HepG2 (cell line): ENCODE measurements around the gene SIGLEC7. TPM values are rescaled to one million over a fixed set of nuclear protein-coding genes. Genes with fewer than 3 reads are reported as not detected.
A peak's percentile ranks its signal among the peaks of the same experiment; 100 is the strongest.

Source experiments
- CEBPB ChIP-seq: IDR thresholded peaks from 2 replicates; pipeline ENCODE4 v1.6.1; 2011; ENCODE audit warnings: low read depth, low read length, improper control_type of control experiment, borderline replicate concordance
- FOSL1 ChIP-seq: sonication (generic); formaldehyde crosslinking; IDR thresholded peaks from 2 replicates; pipeline ENCODE4 v1.9.0; 2021; ENCODE audit warnings: missing genetic modification reagents, borderline replicate concordance
- PTBP1 ChIP-seq: fragments of 200-400 bp; formaldehyde crosslinking; IDR thresholded peaks from 2 replicates; pipeline ENCODE4 v1.6.1; 2018; ENCODE audit warnings: low read length, low read depth; ENCODE audit not compliant: poor library complexity, severe bottlenecking
- STAG1 ChIP-seq: sonication (generic); formaldehyde crosslinking; IDR thresholded peaks from 2 replicates; pipeline ENCODE4 v1.4.0; 2020; ENCODE audit warnings: missing genetic modification reagents
- XRCC5 ChIP-seq: fragments of 200-400 bp; formaldehyde crosslinking; optimal IDR thresholded peaks from 2 replicates; pipeline ENCODE3; 2017; ENCODE audit warnings: mild to moderate bottlenecking, low read length
- ZBTB3 ChIP-seq: sonication (generic); formaldehyde crosslinking; IDR thresholded peaks from 2 replicates; pipeline ENCODE4 v1.4.0; 2020; ENCODE audit warnings: low read depth, mild to moderate bottlenecking, moderate library complexity, missing genetic modification reagents, borderline replicate concordance
- ZNF451 ChIP-seq: sonication (generic); formaldehyde crosslinking; IDR thresholded peaks from 2 replicates; pipeline ENCODE4 v1.5.0; 2020; ENCODE audit warnings: mild to moderate bottlenecking, missing genetic modification reagents
- ZNF644 ChIP-seq: IDR thresholded peaks from 2 replicates; pipeline ENCODE4 v1.6.1; 2016; ENCODE audit warnings: low read depth
- polyA plus RNA-seq, 8 experiments: library from polyadenylated mRNA; depleted of rRNA in 3 of 8; stranded (reverse) in 7 of 8; unstranded in 1 of 8; fragments of >200 nt; fragmentation: Illumina TruSeq in 4 of 8; extraction: Trizol in 4 of 8; gene quantifications; 2 replicates each; pipeline versions ENCODE4 v1.2.1 to v1.2.3, GENCODE V29; 2011 to 2016; ENCODE audit warnings: low read depth in 4 of 8, missing spikeins in 1 of 8, mixed read lengths in 1 of 8; ENCODE audit not compliant: insufficient read depth in 1 of 8
- total RNA-seq, 5 experiments: library from RNA; depleted of rRNA; stranded (reverse); fragments of >200 nt; fragmentation: Illumina TruSeq; extraction: Trizol; gene quantifications; 2 replicates each; pipeline ENCODE4 v1.2.3, GENCODE V29; 2016; ENCODE audit warnings: low read depth in 1 of 5
- TF ChIP-seq, protein P1 (sequence below): sonication (generic); formaldehyde crosslinking; IDR thresholded peaks from 2 replicates; pipeline ENCODE4 v1.4.0; 2020; ENCODE audit warnings: missing genetic modification reagents
- TF ChIP-seq, protein P2 (sequence below): sonication (generic); formaldehyde crosslinking; IDR thresholded peaks from 2 replicates; pipeline ENCODE4 v1.5.0; 2020; ENCODE audit warnings: mild to moderate bottlenecking, missing genetic modification reagents
- TF ChIP-seq, protein P3 (sequence below): sonication (generic); formaldehyde crosslinking; IDR thresholded peaks from 2 replicates; pipeline ENCODE4 v1.5.0; 2020; ENCODE audit warnings: mild to moderate bottlenecking, missing genetic modification reagents, moderate library complexity
- TF ChIP-seq, protein P4 (sequence below): sonication (generic); formaldehyde crosslinking; IDR thresholded peaks from 2 replicates; pipeline ENCODE4 v1.9.0; 2021; ENCODE audit warnings: missing genetic modification reagents, borderline replicate concordance
- TF ChIP-seq, protein P5 (sequence below): sonication (generic); formaldehyde crosslinking; IDR thresholded peaks from 2 replicates; pipeline ENCODE4 v1.4.0; 2020; ENCODE audit warnings: mild to moderate bottlenecking, missing genetic modification reagents, borderline replicate concordance

The SIGLEC7 gene
- total and polyA plus RNA-seq, 2 of the 13 experiments (the other 11 are each of a cell fraction or from before 2014, with no cell fraction given): not detected

DNA sequence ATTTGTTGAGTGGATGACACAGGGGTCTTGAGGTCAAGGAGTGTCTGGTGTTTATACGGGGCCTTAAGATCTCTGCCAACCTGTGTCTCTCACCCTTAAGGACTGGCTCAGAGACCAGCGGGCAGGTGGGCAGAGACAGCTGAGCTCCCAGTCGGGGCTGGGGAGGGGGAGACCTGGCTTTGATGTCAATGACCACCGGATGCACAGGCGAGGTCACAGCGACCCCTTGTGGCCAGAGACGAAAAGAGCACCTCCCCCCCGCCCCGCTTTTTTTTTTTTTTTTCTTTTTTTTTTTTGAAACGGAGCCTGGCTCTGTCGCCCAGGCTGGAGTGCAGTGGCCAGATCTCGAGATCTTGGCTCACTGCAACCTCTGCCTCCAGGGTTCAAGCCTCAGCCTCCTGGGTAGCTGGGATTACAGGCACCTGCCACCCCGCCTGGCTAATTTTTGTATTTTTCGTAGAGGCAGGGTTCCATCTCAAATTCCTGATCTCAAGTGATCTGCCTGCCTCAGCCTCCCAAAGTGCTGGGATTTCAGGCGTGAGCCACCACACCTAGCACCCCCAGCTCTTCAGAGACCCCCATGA is 47.3 kb upstream of the SIGLEC7 start (continued):
- no peak for TF ChIP-seq FOSL1 (CRISPR knock-in tag)
- peak; percentile 75 for TF ChIP-seq PTBP1
- TF ChIP-seq, protein P1, sequence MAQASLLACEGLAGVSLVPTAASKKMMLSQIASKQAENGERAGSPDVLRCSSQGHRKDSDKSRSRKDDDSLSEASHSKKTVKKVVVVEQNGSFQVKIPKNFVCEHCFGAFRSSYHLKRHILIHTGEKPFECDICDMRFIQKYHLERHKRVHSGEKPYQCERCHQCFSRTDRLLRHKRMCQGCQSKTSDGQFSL (CRISPR knock-in tag): peak; percentile 73; the same call in 1 of the 2 replicates
- TF ChIP-seq, protein P2, sequence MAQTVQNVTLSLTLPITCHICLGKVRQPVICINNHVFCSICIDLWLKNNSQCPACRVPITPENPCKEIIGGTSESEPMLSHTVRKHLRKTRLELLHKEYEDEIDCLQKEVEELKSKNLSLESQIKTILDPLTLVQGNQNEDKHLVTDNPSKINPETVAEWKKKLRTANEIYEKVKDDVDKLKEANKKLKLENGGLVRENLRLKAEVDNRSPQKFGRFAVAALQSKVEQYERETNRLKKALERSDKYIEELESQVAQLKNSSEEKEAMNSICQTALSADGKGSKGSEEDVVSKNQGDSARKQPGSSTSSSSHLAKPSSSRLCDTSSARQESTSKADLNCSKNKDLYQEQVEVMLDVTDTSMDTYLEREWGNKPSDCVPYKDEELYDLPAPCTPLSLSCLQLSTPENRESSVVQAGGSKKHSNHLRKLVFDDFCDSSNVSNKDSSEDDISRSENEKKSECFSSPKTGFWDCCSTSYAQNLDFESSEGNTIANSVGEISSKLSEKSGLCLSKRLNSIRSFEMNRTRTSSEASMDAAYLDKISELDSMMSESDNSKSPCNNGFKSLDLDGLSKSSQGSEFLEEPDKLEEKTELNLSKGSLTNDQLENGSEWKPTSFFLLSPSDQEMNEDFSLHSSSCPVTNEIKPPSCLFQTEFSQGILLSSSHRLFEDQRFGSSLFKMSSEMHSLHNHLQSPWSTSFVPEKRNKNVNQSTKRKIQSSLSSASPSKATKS (CRISPR knock-in tag): no peak
- TF ChIP-seq ZBTB3 (CRISPR knock-in tag): no peak
- TF ChIP-seq ZNF644: no peak
- peak; percentile 53 for TF ChIP-seq STAG1 (CRISPR knock-in tag)
- TF ChIP-seq, protein P3, sequence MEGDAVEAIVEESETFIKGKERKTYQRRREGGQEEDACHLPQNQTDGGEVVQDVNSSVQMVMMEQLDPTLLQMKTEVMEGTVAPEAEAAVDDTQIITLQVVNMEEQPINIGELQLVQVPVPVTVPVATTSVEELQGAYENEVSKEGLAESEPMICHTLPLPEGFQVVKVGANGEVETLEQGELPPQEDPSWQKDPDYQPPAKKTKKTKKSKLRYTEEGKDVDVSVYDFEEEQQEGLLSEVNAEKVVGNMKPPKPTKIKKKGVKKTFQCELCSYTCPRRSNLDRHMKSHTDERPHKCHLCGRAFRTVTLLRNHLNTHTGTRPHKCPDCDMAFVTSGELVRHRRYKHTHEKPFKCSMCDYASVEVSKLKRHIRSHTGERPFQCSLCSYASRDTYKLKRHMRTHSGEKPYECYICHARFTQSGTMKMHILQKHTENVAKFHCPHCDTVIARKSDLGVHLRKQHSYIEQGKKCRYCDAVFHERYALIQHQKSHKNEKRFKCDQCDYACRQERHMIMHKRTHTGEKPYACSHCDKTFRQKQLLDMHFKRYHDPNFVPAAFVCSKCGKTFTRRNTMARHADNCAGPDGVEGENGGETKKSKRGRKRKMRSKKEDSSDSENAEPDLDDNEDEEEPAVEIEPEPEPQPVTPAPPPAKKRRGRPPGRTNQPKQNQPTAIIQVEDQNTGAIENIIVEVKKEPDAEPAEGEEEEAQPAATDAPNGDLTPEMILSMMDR (CRISPR knock-in tag): peak; percentile 71
- TF ChIP-seq CEBPB: no peak
- TF ChIP-seq, protein P4, sequence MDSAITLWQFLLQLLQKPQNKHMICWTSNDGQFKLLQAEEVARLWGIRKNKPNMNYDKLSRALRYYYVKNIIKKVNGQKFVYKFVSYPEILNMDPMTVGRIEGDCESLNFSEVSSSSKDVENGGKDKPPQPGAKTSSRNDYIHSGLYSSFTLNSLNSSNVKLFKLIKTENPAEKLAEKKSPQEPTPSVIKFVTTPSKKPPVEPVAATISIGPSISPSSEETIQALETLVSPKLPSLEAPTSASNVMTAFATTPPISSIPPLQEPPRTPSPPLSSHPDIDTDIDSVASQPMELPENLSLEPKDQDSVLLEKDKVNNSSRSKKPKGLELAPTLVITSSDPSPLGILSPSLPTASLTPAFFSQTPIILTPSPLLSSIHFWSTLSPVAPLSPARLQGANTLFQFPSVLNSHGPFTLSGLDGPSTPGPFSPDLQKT (CRISPR knock-in tag): no peak
- no peak for TF ChIP-seq ZNF451 (CRISPR knock-in tag)
- peak; percentile 22 for TF ChIP-seq XRCC5
- TF ChIP-seq, protein P5, sequence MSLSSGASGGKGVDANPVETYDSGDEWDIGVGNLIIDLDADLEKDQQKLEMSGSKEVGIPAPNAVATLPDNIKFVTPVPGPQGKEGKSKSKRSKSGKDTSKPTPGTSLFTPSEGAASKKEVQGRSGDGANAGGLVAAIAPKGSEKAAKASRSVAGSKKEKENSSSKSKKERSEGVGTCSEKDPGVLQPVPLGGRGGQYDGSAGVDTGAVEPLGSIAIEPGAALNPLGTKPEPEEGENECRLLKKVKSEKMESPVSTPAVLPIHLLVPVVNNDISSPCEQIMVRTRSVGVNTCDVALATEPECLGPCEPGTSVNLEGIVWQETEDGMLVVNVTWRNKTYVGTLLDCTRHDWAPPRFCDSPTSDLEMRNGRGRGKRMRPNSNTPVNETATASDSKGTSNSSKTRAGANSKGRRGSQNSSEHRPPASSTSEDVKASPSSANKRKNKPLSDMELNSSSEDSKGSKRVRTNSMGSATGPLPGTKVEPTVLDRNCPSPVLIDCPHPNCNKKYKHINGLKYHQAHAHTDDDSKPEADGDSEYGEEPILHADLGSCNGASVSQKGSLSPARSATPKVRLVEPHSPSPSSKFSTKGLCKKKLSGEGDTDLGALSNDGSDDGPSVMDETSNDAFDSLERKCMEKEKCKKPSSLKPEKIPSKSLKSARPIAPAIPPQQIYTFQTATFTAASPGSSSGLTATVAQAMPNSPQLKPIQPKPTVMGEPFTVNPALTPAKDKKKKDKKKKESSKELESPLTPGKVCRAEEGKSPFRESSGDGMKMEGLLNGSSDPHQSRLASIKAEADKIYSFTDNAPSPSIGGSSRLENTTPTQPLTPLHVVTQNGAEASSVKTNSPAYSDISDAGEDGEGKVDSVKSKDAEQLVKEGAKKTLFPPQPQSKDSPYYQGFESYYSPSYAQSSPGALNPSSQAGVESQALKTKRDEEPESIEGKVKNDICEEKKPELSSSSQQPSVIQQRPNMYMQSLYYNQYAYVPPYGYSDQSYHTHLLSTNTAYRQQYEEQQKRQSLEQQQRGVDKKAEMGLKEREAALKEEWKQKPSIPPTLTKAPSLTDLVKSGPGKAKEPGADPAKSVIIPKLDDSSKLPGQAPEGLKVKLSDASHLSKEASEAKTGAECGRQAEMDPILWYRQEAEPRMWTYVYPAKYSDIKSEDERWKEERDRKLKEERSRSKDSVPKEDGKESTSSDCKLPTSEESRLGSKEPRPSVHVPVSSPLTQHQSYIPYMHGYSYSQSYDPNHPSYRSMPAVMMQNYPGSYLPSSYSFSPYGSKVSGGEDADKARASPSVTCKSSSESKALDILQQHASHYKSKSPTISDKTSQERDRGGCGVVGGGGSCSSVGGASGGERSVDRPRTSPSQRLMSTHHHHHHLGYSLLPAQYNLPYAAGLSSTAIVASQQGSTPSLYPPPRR (CRISPR knock-in tag): no peak
- TF ChIP-seq, all 625 proteins: peak for 9
